ENCODE data around the gene ATE1.

The ATE1 gene

DNA sequence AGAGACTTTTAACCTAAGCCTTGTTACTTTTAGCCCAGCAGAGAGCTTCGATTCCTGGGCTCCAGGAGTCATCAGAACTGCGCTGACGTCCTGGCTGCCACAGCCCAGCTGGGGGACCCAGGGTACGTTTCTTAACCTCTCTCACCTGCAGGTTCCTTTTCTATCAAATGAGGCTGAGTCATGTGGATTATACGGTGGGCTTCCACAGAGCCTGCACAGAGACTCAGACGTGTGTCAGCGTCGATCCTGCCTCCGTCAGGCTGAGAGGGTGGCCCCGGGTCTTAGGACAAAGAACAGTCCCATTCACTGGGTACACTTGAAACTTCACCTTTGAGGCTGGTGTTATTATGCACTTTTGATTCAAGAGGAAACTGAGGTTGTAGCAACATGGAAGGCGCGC, 228.9 kb downstream of the ATE1 start:
- DNase-seq (ENCODE audit: low read depth in 2 of 2, low spot score in 1 of 2) = no peak

DNA sequence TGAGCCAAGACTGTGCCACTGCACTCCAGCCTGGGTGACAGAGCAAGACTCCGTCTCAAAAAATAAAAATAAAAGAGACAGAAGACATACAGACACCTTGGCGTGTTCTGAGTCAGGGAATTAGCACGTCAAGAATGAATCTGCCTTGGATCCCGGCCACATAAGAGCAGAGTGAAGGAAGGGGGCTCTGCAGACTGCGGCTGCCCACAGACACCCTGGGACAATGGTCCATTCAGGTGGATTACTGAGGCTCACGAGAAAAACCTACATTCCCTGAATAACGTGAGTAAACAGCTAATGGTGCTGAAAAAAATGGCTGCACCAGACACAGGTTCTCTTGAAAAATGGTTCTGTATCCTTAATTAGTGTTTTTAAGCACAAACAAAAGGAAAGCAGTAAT, 229.5 kb downstream of the ATE1 start:
- DNase-seq (ENCODE audit: low read depth in 2 of 2, low spot score in 1 of 2) = no peak

DNA sequence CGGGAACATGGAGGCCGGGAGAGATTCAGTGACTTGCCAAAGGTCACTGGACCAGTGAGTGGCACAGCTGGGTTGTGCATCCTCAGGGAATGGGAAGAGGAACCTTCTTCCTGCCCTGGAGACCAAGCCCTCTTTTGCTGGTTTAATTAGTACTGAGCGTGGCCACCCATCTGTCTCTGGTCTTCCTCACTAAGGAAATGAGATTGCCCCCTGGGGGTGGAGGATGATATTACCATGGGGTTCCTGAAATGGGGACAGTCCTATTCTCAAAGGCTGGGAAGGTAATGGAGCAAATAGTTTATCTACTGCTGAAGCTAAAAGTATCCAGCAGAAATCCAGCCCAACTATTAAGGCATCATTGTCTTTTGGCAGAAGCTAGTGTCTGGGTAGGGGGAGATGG, 231.0 kb downstream of the ATE1 start:
- DNase-seq (ENCODE audit: low read depth in 2 of 2, low spot score in 1 of 2) = no peak

DNA sequence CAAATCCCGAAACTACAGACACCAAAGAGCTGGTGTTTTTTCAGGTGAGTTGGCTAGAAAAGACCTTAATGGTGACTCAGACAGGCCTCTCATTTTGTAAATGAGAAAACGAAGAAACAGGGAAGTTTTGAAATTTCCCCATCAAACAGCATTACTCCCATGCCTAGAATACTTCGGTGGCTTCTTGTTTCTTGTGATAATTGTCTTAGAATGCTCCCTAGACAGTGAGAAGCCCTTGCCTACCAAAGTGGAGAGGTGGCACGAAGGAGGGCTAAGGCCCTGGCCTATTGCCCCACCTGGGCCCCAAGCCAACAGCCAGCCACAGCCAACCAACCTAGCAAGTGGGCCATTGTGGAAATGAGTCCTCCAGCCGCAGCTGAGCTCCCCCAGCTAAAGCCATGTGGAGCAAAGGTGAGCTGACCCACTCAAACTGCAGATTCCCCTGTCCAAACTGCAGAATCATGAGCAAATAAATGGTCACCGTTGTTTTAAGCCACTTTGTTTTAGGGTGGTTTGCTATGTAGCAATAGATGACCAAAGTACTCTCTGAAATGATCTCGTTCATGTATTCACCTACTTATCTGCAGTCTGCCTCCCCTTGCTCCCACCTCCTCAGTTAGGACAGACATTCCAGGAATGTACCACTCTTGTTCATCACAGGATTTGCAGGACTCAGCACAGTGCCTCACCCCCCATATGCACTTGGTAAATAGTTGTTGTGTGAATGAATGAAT, 231.9 kb downstream of the ATE1 start:
- DNase-seq (ENCODE audit: low read depth in 2 of 2, low spot score in 1 of 2) = no peak

DNA sequence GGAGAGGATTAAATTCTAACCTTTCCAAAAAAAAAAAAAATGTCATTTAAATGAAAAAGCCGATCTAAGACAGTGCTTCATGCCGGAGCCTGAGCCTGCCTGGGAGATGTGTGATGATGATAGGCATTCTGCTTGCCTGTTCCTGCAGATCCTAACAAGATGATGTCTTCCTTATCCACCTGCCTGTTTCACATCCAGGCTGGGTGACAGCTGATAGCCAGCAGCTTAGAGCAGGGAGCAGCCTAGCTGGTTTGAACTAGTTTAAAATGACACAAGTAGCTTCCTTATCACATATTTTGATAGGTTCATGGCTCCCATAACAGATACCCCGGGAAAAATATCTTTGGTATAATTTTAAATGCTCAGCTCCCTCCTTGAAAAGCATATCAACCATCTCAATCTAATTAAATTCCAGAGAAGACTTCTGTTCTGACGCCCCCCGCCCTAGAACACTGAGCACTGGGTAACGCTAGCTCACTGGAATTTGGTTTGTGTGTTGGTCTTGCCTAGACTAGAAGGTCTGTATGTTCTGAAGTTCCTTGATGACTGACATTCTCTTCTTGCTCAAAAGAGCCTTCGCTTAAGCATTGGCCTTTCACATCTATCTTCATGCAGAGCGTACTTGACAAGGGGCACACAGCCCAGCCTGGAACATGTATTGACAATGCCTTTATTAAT, 232.7 kb downstream of the ATE1 start:
- DNase-seq (ENCODE audit: low read depth in 2 of 2, low spot score in 1 of 2) = no peak

DNA sequence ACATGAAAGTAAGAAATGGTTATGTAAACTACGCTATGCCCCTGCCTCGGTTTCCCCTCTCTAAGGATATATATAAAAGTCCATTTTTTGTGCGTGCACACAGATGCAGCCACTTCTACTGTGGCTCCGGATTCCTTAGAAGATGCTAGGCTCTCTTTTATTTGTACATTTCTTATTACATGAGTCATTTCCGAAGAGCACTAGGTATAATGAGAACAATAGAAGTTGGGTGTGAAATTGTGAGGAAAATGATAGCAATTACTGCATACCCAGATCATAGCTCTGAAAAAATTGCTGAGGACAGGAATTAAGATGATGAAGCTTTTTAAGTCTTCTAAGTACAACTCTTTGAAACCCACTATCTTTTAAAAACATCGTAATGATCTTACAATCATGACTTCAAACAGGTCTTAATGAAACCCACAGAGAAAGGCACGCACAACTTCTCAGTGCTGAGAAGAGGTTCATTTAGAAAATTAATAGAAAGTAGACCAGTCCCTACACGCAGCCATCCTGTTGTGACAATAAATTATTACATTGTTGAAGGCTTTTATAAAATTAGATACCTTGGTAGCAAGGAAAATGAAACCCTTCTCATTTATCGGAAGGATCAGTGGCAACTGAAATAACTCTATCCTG, 233.4 kb downstream of the ATE1 start:
- DNase-seq (ENCODE audit: low read depth in 2 of 2, low spot score in 1 of 2) = no peak

DNA sequence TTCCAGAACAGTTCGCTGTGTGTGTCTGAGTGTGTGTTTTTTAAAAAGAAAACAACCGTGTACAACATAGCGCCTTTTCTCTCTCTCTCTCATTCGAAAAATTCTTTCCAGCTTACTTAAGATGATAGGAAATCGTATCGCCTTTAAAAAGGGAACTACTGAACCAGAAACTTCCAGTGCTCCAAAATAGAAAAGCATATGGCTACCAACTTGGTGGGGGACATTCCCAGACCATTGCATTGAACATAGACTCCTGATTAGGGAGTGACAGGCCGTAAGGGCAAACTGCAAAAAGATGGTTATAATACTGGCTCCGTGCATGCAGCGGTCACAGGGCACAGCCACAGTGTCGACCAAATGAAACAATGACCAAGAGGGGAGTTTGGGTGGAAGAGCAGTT, 235.2 kb downstream of the ATE1 start:
- no peak for DNase-seq (ENCODE audit: low read depth in 2 of 2, low spot score in 1 of 2)

DNA sequence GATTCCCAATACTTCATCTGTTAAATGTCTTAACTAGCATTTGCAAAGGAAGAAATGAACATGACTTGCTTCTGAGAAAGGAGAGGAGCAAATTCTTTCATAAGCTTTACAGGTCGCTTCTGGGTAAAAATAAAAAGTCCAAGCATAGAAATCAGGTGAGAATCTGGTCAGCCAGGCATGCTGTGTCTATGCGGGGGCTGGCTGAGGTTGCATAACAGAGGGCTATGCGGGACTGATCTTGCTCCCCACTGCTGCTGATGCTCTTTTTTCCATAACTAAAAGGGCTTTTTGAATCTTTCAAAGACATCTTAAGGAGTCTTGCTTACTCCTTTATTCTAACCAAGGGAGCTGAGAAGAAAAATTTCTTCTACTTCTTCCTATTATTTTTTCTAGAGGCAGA, 236.9 kb downstream of the ATE1 start:
- no peak for DNase-seq (ENCODE audit: low read depth in 2 of 2, low spot score in 1 of 2)
